Transverse colon (tissue), 4 donors: ENCODE results near the gene GLIS1. TPM values are rescaled to one million over a fixed set of nuclear protein-coding genes. Genes with fewer than 3 reads are reported as not detected.

Source experiments
- DNase-seq: peaks from one replicate; pipeline ENCODE4 v3.0.0-alpha.2; 2019
- H3K27ac ChIP-seq, 4 donors: fragments of 200-600 bp; sonication (generic); 2 replicates each; pipeline ENCODE4 v1.5.1; 2016 to 2018; ENCODE audit warnings: inconsistent platforms in 4 of 4
- H3K27me3 ChIP-seq: fragments of 200-600 bp; sonication (generic); 2 replicates; pipeline ENCODE4 v1.5.1; 2017; ENCODE audit warnings: inconsistent platforms
- H3K36me3 ChIP-seq, 4 donors: fragments of 200-600 bp; sonication (generic); 2 replicates each; pipeline ENCODE4 v1.5.1; 2017 to 2019; ENCODE audit warnings: inconsistent platforms in 4 of 4
- H3K4me1 ChIP-seq, 4 donors: fragments of 200-600 bp; sonication (generic); 2 replicates each; pipeline ENCODE4 v1.5.1; 2017 to 2020; ENCODE audit warnings: inconsistent platforms in 4 of 4
- H3K4me3 ChIP-seq, 4 donors: fragments of 200-600 bp; sonication (generic); 1 replicate in 1 of 4; 2 replicates in 3 of 4; pipeline versions ENCODE4 v1.5.1 to v1.6.1; 2017 to 2019; ENCODE audit warnings: inconsistent platforms in 4 of 4
- H3K9me3 ChIP-seq, 2 donors: fragments of 200-600 bp; sonication (generic); 2 replicates each; pipeline ENCODE4 v1.5.1; 2017 to 2019; ENCODE audit warnings: inconsistent platforms in 2 of 2
- CTCF ChIP-seq, 5 experiments: fragments of 200-600 bp in 3 of 5; fragments of 450-650 bp in 2 of 5; sonication (generic) in 3 of 5; IDR thresholded peaks; 1 replicate in 2 of 5; 2 replicates in 3 of 5; pipeline ENCODE4 v1.5.1; 2016 to 2017; ENCODE audit warnings: antibody characterized with exemption in 5 of 5, inconsistent platforms in 3 of 5, mild to moderate bottlenecking in 2 of 5, moderate library complexity in 1 of 5
- EP300 ChIP-seq: sonication (generic); formaldehyde crosslinking; IDR thresholded peaks from one replicate; pipeline ENCODE4 v1.6.1; 2017; ENCODE audit warnings: antibody characterized with exemption, low read depth
- POLR2A ChIP-seq: fragments of 450-650 bp; IDR thresholded peaks from one replicate; pipeline ENCODE4 v1.6.1; 2016; ENCODE audit warnings: antibody characterized with exemption, mild to moderate bottlenecking, moderate library complexity
- POLR2AphosphoS5 ChIP-seq, 3 donors: sonication (generic); formaldehyde crosslinking; IDR thresholded peaks; one replicate each; pipeline ENCODE4 v1.6.1; 2016; ENCODE audit warnings: antibody characterized with exemption in 3 of 3
- WGBS, 2 donors: methylation state at CpG; one replicate each; pipeline ENCODE4 v1.1.5; 2018; ENCODE audit warnings: low coverage in 1 of 2; 5-methylcytosine and 5-hydroxymethylcytosine counted together
- in situ Hi-C, 4 donors: fragments of 200-750 bp; cut with MboI; loops; one replicate each; pipeline versions ENCODE4 v1.15.0 to v1.15.1; 2017; ENCODE audit warnings: low sequenced_read_pairs in 3 of 4, low pct_ligation_motif_present in 1 of 4, low pct_unique_long_range_greater_than_20kb in 1 of 4
- intact Hi-C: fragments of 100-400 bp; cut with DNase I; formaldehyde crosslinking; loops from one replicate; pipeline ENCODE4 v1.15.1; 2023; ENCODE audit warnings: low total_unique reads
- total RNA-seq, 4 donors: library from RNA; depleted of rRNA; stranded (reverse); fragments of >200 nt; gene quantifications; one replicate each; pipeline ENCODE4 v1.1.0, GENCODE V29; 2016

Gene GLIS1
- total RNA-seq, 4 donors from 2014 or later = 0.16 to 0.75 (median 0.27) TPM; not detected in 1

- no peak for DNase-seq
- no peaks in the 10 kb centered on the region for H3K36me3 ChIP-seq
- H3K27ac ChIP-seq = no peak overlapping the region
- H3K4me1 ChIP-seq = no peaks in the 10 kb centered on the region
- intact Hi-C loops = no loop called here
- in situ Hi-C loops = no loop called here
- H3K27me3 ChIP-seq = peaks cover 48% of the 10 kb centered on the region
- no peaks in the 10 kb centered on the region for H3K9me3 ChIP-seq
- H3K4me3 ChIP-seq = no peak overlapping the region
- TF ChIP-seq EP300 = no peak
- TF ChIP-seq CTCF (IDR thresholded peaks at IDR 0.05) = no peak
- no peak for TF ChIP-seq POLR2AphosphoS5 (IDR thresholded peaks at IDR 0.05)
- no peak for TF ChIP-seq POLR2A
- 80 to 92% methylated on average over 2 to 10 of the region's 10 CpGs for WGBS, 2 donors
These were observed 7.8 kb downstream of the GLIS1 start for GRCh38 chr1:53731043-53731600.

- Histone ChIP-seq H3K27ac (no peak overlapping the region), H3K36me3 (no peaks in the 10 kb centered on the region), H3K4me3 (no peak overlapping the region), H3K4me1 (no peaks in the 10 kb centered on the region), H3K9me3 (no peaks in the 10 kb centered on the region), H3K27me3 (peaks cover 41% of the 10 kb centered on the region)
- no peak for TF ChIP-seq POLR2A
- TF ChIP-seq CTCF (IDR thresholded peaks at IDR 0.05) = no peak
- intact Hi-C loops = no loop called here
- DNase-seq = no peak
- in situ Hi-C loops = no loop called here
- WGBS, 2 donors = 85% methylated on average over 8 to 12 of the region's 12 CpGs
These were observed 8.6 kb downstream of the GLIS1 start for GRCh38 chr1:53730224-53730865.

DNA sequence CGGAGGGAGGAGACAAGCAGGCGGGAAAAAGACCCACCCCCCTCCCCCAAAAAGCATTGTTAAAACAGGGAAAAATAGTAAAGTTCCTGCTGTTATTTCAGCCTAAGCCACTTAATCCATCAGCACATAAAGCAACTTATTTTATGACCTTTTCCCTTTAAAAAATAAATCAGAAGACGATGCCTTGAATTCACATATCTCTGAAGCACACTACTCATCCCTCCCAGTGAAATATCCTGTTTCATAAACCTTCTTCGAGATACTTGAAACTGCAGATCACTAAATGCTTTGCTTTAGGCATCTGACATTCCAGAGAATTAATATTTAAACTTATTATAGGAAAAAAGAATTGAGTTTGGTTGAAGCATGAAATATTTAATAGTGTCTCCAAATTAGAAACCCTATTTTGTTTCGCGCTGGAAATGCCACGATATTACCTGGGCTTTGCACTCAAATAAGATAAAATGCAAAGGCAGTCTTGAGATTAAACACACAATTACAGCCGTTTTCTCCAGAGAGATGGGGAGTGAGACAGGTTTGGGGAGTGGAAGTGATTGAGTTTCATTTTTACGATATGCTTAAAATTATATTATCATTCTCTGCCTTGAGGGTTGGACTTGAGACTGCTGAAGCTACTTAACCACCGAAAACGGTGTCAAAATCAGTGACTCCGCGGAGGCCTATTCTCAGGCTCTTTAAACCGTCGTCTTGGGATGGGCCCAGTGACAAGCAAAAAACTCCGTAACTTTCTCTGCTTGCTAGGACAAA is 9.3 kb downstream of the GLIS1 start:
- DNase-seq = no peak
- H3K36me3 ChIP-seq = no peaks in the 10 kb centered on the region
- WGBS, 2 donors = 79 to 84% methylated on average over 14 to 16 of the region's 16 CpGs
- no peak overlapping the region for H3K4me3 ChIP-seq
- H3K27me3 ChIP-seq = peaks cover 34% of the 10 kb centered on the region
- no peak overlapping the region for H3K27ac ChIP-seq
- in situ Hi-C loops = no loop called here
- no peak for TF ChIP-seq POLR2A
- no peak for TF ChIP-seq CTCF (IDR thresholded peaks at IDR 0.05)
- no peak for TF ChIP-seq POLR2AphosphoS5 (IDR thresholded peaks at IDR 0.05)
- no peak for TF ChIP-seq EP300
- intact Hi-C loops = no loop called here
- H3K4me1 ChIP-seq = no peaks in the 10 kb centered on the region
- no peaks in the 10 kb centered on the region for H3K9me3 ChIP-seq

- intact Hi-C loops = no loop called here
- in situ Hi-C loops = no loop called here
- no peaks in the 10 kb centered on the region for H3K4me1 ChIP-seq
- H3K9me3 ChIP-seq = no peaks in the 10 kb centered on the region
- no peak overlapping the region for H3K27ac ChIP-seq
- no peak overlapping the region for H3K4me3 ChIP-seq
- 88 to 89% methylated on average over 14 to 17 of the region's 17 CpGs for WGBS, 2 donors
- TF ChIP-seq EP300 (no peak), POLR2A (no peak), POLR2AphosphoS5 (IDR thresholded peaks at IDR 0.05) (no peak), CTCF (IDR thresholded peaks at IDR 0.05) (no peak)
- DNase-seq = no peak
- H3K36me3 ChIP-seq = no peaks in the 10 kb centered on the region
- H3K27me3 ChIP-seq = peaks cover 26% of the 10 kb centered on the region
These were observed 10.1 kb downstream of the GLIS1 start for GRCh38 chr1:53728702-53729455.
